Karpas-422 (cell line): ENCODE results near the gene NPRL2. TPM values are rescaled to one million over a fixed set of nuclear protein-coding genes. Genes with fewer than 3 reads are reported as not detected.

Experiments
- DNase-seq: peaks from one replicate; pipeline ENCODE4 v3.0.0-alpha.2; 2015
- H2AFZ ChIP-seq: fragments of 200-600 bp; sonication (generic); 2 replicates; pipeline ENCODE4 v1.6.1; 2014; ENCODE audit warnings: antibody characterized with exemption, low read length, mixed read lengths
- H3K27ac ChIP-seq: fragments of 200-600 bp; sonication (generic); 2 replicates; pipeline ENCODE4 v1.5.1; 2014; ENCODE audit warnings: mild to moderate bottlenecking, low read length, moderate library complexity
- H3K27me3 ChIP-seq: fragments of 200-600 bp; sonication (generic); 2 replicates; pipeline ENCODE4 v1.6.1; 2014; ENCODE audit warnings: low read length, mixed read lengths
- H3K36me3 ChIP-seq: fragments of 200-600 bp; sonication (generic); 2 replicates; pipeline ENCODE4 v1.6.1; 2014; ENCODE audit warnings: low read length, mixed read lengths; ENCODE audit not compliant: insufficient read depth
- H3K4me1 ChIP-seq: fragments of 200-600 bp; sonication (generic); 2 replicates; pipeline ENCODE4 v1.6.1; 2014; ENCODE audit warnings: mild to moderate bottlenecking, low read length, mixed read lengths
- H3K4me2 ChIP-seq: fragments of 200-600 bp; sonication (generic); 2 replicates; pipeline ENCODE4 v1.6.1; 2014; ENCODE audit warnings: low read length, low read depth, mild to moderate bottlenecking; ENCODE audit not compliant: poor library complexity, severe bottlenecking
- H3K4me3 ChIP-seq: fragments of 200-600 bp; sonication (generic); 2 replicates; pipeline ENCODE4 v1.5.1; 2014; ENCODE audit warnings: mild to moderate bottlenecking, antibody characterized with exemption, low read length, mixed read lengths
- H3K79me2 ChIP-seq: fragments of 200-600 bp; sonication (generic); 2 replicates; pipeline ENCODE4 v1.6.1; 2014; ENCODE audit warnings: mild to moderate bottlenecking, low read length, mixed read lengths
- H3K9ac ChIP-seq: fragments of 200-600 bp; sonication (generic); 2 replicates; pipeline ENCODE4 v1.6.0; 2014; ENCODE audit warnings: low read length
- H3K9me2 ChIP-seq: fragments of 200-600 bp; sonication (generic), shearing (Covaris generic); replicated peaks from 2 replicates; pipeline ENCODE4 v1.6.0; 2014; ENCODE audit warnings: mild to moderate bottlenecking, low read length, moderate library complexity; ENCODE audit not compliant: insufficient read depth
- H3K9me3 ChIP-seq: fragments of 300-700, 200-600 bp; sonication (generic); 2 replicates; pipeline ENCODE4 v1.6.1; 2014; ENCODE audit warnings: low read length, mixed read lengths
- H4K20me1 ChIP-seq: fragments of 200-600 bp; sonication (generic); 2 replicates; pipeline ENCODE4 v1.6.1; 2014; ENCODE audit warnings: mild to moderate bottlenecking, antibody characterized with exemption, low read length, low read depth; ENCODE audit not compliant: insufficient read depth
- total RNA-seq: library from RNA; depleted of rRNA; stranded (reverse); fragments of >200 nt; shearing (Covaris generic); gene quantifications from 2 replicates; pipeline ENCODE4 v1.2.3, GENCODE V29; 2014; ENCODE audit warnings: low replicate concordance; rRNA removed

The NPRL2 gene
- 51.2 and 71.1 TPM in 2 replicates for total RNA-seq

GRCh38 chr3:50350527-50351322 lies at the start of gene NPRL2, which contains the start of gene CYB561D2:
Gene NPRL2, minus strand, starts transcription at chr3:50350775. Its CDS starts 123 bp downstream, at chr3:50350652.
Gene CYB561D2, plus strand, starts transcription at chr3:50350862. Its CDS starts 572 bp downstream, at chr3:50351434.
- Histone ChIP-seq H3K36me3 (peaks cover 8% of the 10 kb centered on the region; the same call in 1 of the 2 replicates), H3K9me2 (no peaks in the 10 kb centered on the region), H3K4me3 (peak within 1 kb of the TSS; percentile 85), H3K9ac (peak within 1 kb of the TSS; percentile 88), H4K20me1 (no peaks in the 10 kb centered on the region; the same call in 1 of the 2 replicates), H3K4me2 (peak within 1 kb of the TSS; percentile 99), H3K27me3 (no peaks in the 10 kb centered on the region), H3K9me3 (no peaks in the 10 kb centered on the region), H3K4me1 (peaks cover 33% of the 10 kb centered on the region), H2AFZ (peak within 1 kb of the TSS; percentile 34), H3K27ac (peak within 1 kb of the TSS; percentile 42; the same call in 1 of the 2 replicates), H3K79me2 (peaks cover 30% of the 10 kb centered on the region)
- DNase-seq: peak; percentile 98

DNA sequence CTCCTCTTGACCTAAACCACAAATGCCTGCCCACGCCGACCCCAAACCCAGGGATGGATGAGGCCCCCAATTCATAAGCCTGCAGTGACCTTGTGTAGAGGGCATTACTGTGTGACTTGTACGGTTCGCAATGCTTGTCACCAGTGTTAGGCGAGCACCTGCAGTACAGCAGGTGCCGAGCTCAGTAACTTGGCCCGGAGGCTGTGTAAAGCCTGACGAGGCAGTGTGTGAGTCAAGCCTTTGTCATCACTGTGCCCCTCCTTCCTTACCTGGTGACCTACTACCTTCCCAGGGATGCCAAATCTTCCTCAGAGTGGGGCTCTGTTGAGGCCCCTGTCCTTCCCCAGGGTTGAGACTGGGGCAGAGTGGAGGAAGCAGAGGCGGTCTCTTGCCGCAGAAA lies 45.9 kb upstream of the NPRL2 start:
- no peaks in the 10 kb centered on the region for H3K4me1 ChIP-seq

DNA sequence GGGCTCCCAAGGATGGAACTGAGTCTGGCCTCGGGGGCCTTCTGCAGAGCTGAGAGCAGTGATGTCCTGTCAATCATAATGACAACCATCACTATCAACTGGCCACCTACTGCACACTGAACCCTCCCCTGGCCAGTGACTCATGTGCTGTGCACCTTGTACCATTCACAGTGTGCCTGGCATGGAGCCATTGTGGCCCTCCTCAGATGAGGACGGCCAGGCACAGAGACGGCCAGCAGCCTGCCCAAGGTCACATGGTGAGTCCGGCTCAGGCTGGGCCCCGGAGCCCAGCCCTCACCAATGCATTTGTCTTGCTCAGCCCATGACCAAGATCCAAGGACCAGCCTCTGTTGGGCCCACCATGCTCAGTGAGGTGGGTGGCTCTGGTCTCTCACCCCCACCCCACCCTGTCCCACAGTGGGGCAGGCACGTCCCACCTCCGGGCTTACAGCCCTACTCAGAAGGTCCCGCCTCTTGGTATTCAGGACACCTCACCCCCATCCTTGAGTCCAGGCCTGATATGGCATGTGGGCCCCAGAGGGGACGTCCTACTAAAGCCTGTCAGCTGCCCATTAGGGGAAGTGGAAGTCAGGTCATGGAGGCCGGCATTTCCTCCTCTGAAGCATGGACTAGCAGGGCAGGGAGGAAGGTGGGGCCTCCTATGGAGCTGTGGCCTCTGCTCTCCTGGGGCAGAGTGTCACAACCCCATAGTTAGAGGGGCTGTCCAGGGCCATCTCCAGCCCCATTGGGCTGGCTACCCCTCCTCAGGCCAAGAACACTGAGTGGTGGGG lies 44.7 kb upstream of the NPRL2 start:
- Histone ChIP-seq H3K79me2 (no peaks in the 10 kb centered on the region), H2AFZ (no peak overlapping the region), H3K36me3 (no peaks in the 10 kb centered on the region), H3K9me2 (no peaks in the 10 kb centered on the region), H3K9ac (no peak overlapping the region), H3K27me3 (no peaks in the 10 kb centered on the region), H3K4me3 (no peak overlapping the region), H3K27ac (no peak overlapping the region), H4K20me1 (no peaks in the 10 kb centered on the region), H3K4me2 (no peak overlapping the region), H3K4me1 (no peaks in the 10 kb centered on the region), H3K9me3 (no peaks in the 10 kb centered on the region)
- DNase-seq: no peak

More for the DNA sequence above, 45.9 kb upstream of the NPRL2 start:
- Histone ChIP-seq H3K4me2 (no peak overlapping the region), H3K4me3 (no peak overlapping the region), H3K9me3 (no peaks in the 10 kb centered on the region), H2AFZ (no peak overlapping the region), H3K36me3 (no peaks in the 10 kb centered on the region), H3K27ac (no peak overlapping the region), H3K27me3 (no peaks in the 10 kb centered on the region), H3K9ac (no peak overlapping the region), H3K9me2 (no peaks in the 10 kb centered on the region), H4K20me1 (no peaks in the 10 kb centered on the region), H3K79me2 (no peaks in the 10 kb centered on the region)
- DNase-seq: no peak

- Histone ChIP-seq H3K4me3 (no peak overlapping the region), H3K9me2 (no peaks in the 10 kb centered on the region), H3K4me2 (no peak overlapping the region), H2AFZ (no peak overlapping the region), H3K27ac (no peak overlapping the region), H3K9ac (no peak overlapping the region), H3K4me1 (no peaks in the 10 kb centered on the region), H3K79me2 (no peaks in the 10 kb centered on the region), H3K27me3 (no peaks in the 10 kb centered on the region), H3K9me3 (no peaks in the 10 kb centered on the region), H3K36me3 (no peaks in the 10 kb centered on the region), H4K20me1 (no peaks in the 10 kb centered on the region)
- no peak for DNase-seq
Observed at GRCh38 chr3:50393061-50393460, 42.5 kb upstream of the NPRL2 start.

DNA sequence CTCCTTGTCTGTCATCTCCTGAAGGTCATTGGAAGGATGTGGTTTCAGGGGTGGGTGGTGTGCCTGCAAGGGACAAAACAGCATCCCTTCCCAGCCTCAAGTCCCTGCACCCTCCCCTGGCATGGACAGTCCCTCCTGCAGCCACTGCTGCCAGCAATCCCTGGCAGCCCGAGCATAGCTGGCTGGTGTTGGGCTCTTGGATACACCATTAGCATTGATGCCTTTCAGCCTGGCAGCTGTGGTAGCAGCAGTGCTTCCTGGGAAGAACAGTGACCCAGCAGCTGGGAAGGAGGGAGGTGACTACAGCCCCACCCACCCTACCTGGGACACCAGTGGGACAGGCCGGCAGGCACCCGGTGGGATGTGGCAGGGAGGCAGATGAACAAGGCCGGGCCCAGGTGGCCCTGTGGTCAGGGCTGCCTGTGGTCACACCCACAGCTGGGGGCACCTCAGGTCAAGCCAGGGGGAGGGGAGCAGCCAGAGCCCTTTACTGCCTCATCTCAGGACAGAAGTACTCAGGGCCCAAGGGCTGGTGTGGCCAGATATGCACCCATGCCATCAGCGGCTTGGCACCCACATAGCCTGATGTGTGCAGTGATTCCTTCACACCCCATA lies 41.6 kb upstream of the NPRL2 start:
- Histone ChIP-seq H3K4me2 (no peak overlapping the region), H3K79me2 (no peaks in the 10 kb centered on the region), H3K27me3 (no peaks in the 10 kb centered on the region), H3K9me2 (no peaks in the 10 kb centered on the region), H3K36me3 (no peaks in the 10 kb centered on the region), H3K4me1 (no peaks in the 10 kb centered on the region), H4K20me1 (no peaks in the 10 kb centered on the region), H3K9me3 (no peaks in the 10 kb centered on the region), H3K4me3 (no peak overlapping the region), H3K9ac (no peak overlapping the region), H3K27ac (no peak overlapping the region), H2AFZ (no peak overlapping the region)
- no peak for DNase-seq

- H3K4me1 ChIP-seq: no peaks in the 10 kb centered on the region
- H3K4me2 ChIP-seq: no peak overlapping the region
- no peak overlapping the region for H3K4me3 ChIP-seq
- no peak overlapping the region for H3K27ac ChIP-seq
- H3K9ac ChIP-seq: no peak overlapping the region
- no peaks in the 10 kb centered on the region for H3K79me2 ChIP-seq
- no peaks in the 10 kb centered on the region for H4K20me1 ChIP-seq
- no peak for DNase-seq
- no peaks in the 10 kb centered on the region for H3K27me3 ChIP-seq
- no peaks in the 10 kb centered on the region for H3K9me3 ChIP-seq
- H3K36me3 ChIP-seq: no peaks in the 10 kb centered on the region
- no peaks in the 10 kb centered on the region for H3K9me2 ChIP-seq
- H2AFZ ChIP-seq: no peak overlapping the region
Observed at GRCh38 chr3:50390508-50391224, 40.1 kb upstream of the NPRL2 start.

- no peak overlapping the region for H3K4me3 ChIP-seq
Observed at GRCh38 chr3:50389414-50389767, 38.8 kb upstream of the NPRL2 start.

More at GRCh38 chr3:50389414-50389767, 38.8 kb upstream of the NPRL2 start:
- Histone ChIP-seq H3K36me3 (no peaks in the 10 kb centered on the region), H3K9ac (no peak overlapping the region), H4K20me1 (no peaks in the 10 kb centered on the region), H3K4me1 (no peaks in the 10 kb centered on the region), H3K79me2 (no peaks in the 10 kb centered on the region), H3K27me3 (no peaks in the 10 kb centered on the region), H2AFZ (no peak overlapping the region), H3K9me3 (no peaks in the 10 kb centered on the region), H3K27ac (no peak overlapping the region), H3K4me2 (no peak overlapping the region), H3K9me2 (no peaks in the 10 kb centered on the region)
- DNase-seq: no peak
